Smooth muscle cell of the brain vasculature (primary cell): ENCODE measurements around the gene GPC4.
"Not testable (repeated sequence)": the region's sequence is repeated elsewhere in the genome, so short reads cannot be mapped to it uniquely, and the experiment has no call there.

ENCODE experiments used
- DNase-seq: peaks from one replicate; pipeline ENCODE4 v3.0.0-alpha.2; 2012; ENCODE audit warnings: low read depth, low spot score

Gene GPC4

DNA sequence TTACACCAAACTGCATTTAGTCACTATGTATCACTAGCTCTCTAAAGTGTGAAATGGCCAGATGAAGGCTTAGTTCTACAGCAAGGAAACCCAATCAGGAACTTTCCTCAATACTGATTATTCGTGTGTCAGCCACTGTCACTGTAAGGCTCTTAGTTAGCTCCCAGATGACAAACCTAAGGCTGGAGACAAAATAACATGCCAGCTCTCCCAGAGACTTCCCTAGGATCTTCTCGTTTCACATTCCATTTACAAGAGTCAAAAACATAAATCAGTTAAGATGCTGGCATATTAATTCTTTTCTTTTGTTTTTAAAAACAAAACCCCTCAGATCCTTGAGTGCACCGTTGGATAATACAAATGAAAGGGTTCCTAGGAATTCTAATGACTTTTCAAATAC is 109.0 kb downstream of the GPC4 start:
- DNase-seq: no peak

DNA sequence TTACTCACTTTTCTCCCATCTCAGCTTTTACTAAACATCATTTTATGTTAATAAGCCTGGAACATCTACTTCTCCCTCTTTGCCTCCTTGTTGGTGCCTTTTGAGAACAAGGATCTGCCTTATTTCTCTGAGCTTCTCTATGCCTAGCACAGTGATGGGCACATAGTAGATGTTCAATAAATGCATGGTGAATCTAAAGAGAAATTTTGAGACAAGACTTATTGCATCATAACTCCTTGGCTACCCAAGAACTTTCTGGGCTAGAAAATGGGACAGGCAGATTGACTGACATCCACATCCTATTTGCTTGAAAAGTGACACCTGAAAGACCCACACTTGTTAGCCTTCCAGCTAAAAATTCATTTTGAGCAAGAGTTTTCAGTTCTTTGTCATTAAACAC is 109.9 kb downstream of the GPC4 start:
- DNase-seq: no peak

DNA sequence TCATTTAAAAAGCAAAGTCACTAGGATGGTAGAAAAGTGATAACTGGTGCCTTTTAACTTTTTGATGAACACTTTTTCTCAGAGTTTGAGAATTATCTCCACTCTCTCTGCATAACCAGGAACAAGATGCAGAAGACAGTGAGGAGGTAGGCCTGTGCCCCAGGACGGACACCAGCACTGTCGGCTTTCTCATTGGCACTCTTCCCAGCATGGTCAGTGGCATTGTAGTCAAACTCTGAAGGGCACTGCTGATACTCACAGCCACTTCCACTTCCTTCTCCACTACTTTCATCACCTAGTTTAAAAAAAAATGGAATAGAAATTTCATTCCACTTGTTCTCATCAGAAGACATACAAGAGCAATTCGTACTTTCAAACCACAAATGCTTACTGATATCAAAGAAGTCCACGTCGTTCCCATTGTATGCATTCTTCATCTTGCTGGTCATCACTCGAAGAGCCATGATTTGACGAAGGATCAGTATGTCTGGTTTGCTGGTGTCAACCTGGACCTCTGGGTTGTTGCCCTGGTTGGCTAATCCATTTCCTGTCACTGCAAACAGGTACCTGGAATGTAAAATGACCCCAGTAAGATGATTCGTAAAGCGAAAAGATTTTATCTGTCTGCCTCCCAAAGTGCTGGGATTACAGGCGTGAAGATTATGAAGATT is 112.4 kb downstream of the GPC4 start:
- DNase-seq: no peak

DNA sequence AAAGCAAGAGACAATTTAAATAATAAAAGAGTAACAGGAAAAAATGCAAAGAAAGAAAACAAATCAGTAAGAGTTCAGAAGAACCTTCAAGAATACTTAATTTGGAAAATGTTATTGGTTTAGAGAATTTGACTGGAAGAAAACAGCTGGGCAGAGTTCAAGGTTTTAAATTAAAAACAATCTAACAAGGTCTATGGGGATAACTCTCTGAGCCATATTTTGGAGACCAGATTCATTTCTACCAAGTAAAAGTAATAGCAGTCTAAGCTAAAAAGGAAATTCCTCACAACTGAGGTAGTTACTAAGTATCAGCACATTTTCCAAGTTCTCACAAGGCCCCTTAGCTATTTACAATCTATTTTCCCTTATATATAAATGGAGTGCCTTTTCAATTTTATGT is 114.7 kb downstream of the GPC4 start:
- no peak for DNase-seq

GRCh38 chrX:133297284-133297683 is 118.0 kb downstream of the GPC4 start:
- no peak for DNase-seq

DNA sequence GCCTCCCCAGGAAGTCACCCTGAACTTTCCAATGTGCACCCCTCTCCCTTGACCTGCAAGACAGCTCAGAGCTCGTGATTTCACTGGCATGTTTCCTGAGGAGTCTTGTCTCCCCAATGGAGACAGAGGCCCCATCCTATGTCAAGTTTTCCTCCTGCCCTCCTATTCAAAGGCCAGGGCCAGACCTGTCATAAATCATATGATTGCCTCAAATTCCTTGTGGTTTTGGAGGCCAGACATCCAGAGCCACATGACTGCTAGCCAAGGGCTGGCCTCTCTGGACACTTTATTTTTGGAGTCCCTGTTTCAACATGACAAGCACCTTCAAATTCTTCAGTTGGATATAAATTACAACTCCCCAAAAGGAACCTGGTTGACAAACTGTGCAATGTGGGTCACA is 121.2 kb downstream of the GPC4 start:
- DNase-seq: no peak

DNA sequence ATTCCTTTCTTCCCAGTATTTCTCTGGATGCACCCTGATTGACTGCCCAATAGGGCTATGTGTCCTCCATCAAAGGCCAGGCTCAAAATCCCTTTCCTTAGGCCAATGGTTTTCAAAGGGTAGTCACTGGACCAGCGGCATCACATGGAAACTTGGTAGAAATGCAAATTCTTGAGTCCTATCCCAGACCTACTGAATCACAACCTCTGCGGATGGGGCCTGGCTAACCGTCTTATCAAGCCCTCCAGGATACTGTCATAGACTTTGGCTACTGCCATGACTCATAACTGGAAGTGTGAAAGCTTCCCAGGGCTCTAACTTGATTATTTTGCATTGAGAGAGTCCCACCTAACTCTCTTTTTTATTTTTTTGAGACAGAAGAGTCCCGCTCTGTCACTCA is 125.2 kb downstream of the GPC4 start:
- no peak for DNase-seq

DNA sequence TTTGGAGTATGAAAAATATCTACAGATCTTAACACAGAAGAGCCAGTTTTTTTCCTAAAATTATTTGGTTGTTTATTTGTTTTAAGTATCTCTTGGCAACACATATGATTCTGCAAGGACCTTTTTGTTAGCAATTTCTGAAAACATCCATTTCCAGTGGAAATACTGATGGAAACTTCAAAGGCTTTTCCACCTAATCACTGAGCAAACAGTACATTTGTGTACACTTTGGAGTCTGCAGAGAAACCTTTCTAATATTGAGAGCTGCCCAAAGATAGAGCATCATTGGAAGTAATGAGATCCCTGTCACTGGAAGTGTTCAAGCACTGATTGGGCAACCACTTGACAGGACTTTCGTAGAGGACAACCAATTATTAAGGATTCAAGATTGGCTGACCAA is 127.4 kb downstream of the GPC4 start:
- DNase-seq: no peak

- DNase-seq: no peak
These were observed 129.9 kb downstream of the GPC4 start for GRCh38 chrX:133285341-133285740.

- DNase-seq: not testable (repeated sequence)
These were observed 136.1 kb downstream of the GPC4 start for GRCh38 chrX:133279112-133279730.

- no peak for DNase-seq
These were observed 142.1 kb downstream of the GPC4 start for GRCh38 chrX:133273180-133273579.

DNA sequence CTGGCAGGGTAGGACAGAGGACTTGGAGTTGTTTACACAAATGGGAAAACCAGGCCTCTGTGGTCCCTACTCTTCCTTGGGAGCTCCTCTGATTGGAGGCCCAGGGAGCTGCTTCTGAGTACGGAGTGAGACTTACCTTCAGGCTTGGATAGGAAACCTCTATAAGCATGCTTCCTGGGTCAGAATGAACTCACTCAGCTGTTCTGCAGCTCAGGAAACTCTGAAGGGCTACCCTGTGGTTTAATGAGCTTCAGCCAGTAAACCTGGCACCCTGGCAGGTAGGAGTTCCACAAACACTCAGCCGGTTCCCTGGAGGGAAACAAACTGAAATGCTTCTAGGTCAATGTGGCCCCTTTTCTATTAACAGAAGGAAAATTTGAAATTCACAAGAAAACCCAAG is 146.1 kb downstream of the GPC4 start:
- no peak for DNase-seq

GRCh38 chrX:133267621-133268020 is 147.7 kb downstream of the GPC4 start:
- no peak for DNase-seq

GRCh38 chrX:133265331-133265730 is 150.0 kb downstream of the GPC4 start:
- no peak for DNase-seq

DNA sequence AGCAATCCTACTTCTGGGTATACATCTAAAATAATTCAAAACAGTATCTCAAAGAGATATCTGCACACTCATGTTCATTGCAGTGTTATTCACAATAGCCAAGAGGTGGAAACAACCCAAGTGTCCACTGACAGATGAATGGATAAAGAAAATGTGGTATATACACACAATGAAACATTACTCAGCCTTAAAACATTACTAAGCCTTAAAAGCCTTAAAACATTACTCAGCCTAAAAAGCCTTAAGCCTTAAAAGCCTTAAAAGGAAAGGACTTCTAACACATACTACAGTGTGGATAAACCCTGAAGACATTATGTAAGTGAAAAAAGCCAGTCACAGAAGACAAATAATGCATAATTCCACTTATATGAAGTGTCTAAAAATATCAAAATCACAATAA is 156.8 kb downstream of the GPC4 start:
- no peak for DNase-seq

DNA sequence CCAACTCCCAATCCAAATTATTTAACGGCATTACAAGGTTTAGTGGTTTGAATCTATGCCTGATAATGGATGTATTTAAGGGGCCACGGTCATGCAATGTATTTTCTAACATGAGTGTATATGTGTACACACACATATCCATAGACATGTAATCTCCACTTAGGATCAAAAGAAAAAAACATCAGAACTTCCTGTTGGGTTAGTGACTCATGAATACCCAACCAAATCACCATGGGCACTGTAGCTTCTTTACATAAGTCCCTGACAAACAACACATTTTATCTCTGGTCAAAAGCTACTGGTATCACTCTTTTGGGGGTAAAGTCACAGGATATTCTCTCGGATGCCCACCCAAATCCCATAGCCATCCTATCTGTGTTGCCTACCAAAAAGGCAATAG is 160.6 kb downstream of the GPC4 start:
- no peak for DNase-seq

- DNase-seq: no peak
These were observed 164.1 kb downstream of the GPC4 start for GRCh38 chrX:133251204-133251603.

DNA sequence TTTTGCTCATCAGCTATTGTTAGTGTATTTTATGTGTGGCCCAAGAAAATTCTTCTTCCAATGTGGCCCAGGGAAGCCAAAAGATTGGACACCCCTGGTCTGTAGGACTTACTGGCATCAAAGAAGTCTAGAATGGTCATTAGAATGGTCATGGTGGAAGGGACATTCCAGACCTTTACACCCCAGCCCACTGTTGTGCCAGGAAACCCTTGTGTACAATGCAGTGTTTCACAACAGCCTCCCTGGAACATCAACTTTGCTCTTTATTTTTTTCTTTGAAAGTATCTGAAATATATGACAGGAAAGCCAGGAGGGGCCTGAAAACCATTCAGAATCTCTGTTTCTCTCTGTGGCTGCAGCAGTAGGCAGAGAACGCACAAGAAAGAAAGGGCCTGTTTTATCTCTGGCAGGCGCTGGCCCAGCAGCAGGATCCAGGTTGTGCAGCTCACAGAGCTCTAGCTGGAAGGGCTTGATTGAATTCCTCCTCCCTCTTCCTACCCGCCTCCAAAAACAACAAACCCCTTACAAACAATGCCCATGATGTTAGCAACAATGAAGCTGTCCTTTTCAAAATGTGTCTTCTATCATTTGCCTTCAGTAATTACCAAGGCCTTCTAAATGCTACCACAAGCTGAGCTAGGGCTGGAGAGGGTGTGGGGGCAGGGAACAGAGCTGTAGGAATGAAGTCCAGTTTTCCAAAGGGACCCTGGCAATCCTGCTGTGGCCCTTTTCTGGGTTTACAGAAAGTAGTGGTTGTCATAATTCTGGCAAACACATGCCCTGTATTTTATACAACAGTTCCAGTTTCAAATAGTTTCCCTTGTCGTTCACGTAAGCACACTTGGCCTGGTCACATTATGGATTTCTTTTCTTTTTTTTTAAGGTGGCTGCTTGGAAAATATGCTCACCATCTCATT is 164.8 kb downstream of the GPC4 start:
- no peak for DNase-seq
